Cardiac septum (tissue), 1 donor: Measurements from ENCODE around the gene RASSF4. TPM values are rescaled to one million over a fixed set of nuclear protein-coding genes. Genes with fewer than 3 reads are reported as not detected.
A peak's percentile ranks its signal among the peaks of the same experiment; 100 is the strongest.

Experiments used
- DNase-seq: peaks from one replicate; pipeline ENCODE4 v3.0.0-alpha.2; 2020; ENCODE audit warnings: low spot score
- intact Hi-C: fragments of 100-400 bp; cut with DNase I; formaldehyde crosslinking; loops from one replicate; pipeline ENCODE4 v1.14.0; 2022
- total RNA-seq: library from RNA; stranded (reverse); fragmentation: NEBNext Ultra II Directional; extraction: Animal tissue kit (Norgen Biotek cat#: 25700); gene quantifications from one replicate; pipeline ENCODE4 v1.2.1, GENCODE V29; 2021
- donor health status: DM: no; HTN: no; CAD: no.

Gene RASSF4
- total RNA-seq, 1 donor from 2014 or later = 47.5 TPM

GRCh38 chr10:44971935-44972757, 12.5 kb downstream of the RASSF4 start:
- intact Hi-C loops = loop anchor here (10.0 kb wide), 1 partner anchor 97 kb away; no protein-coding TSS in a partner anchor
- no peak for DNase-seq

GRCh38 chr10:44972874-44973306, 13.3 kb downstream of the RASSF4 start:
- intact Hi-C loops = loop anchor here (10.0 kb wide), 1 partner anchor 98 kb away; no protein-coding TSS in a partner anchor
- DNase-seq = no peak

- intact Hi-C loops = loop anchor here (10.0 kb wide), 1 partner anchor 99 kb away; no protein-coding TSS in a partner anchor
- no peak for DNase-seq
Observed at GRCh38 chr10:44973323-44974081, 13.9 kb downstream of the RASSF4 start.

- DNase-seq = no peak
- intact Hi-C loops = loop anchor here (10.0 kb wide), 1 partner anchor 99 kb away; no protein-coding TSS in a partner anchor
Observed at GRCh38 chr10:44974082-44974627, 14.6 kb downstream of the RASSF4 start.

- intact Hi-C loops = loop anchor here (1.0 to 10.0 kb wide), 2 partner anchors 43 to 100 kb away; no protein-coding TSS in a partner anchor
- peak; percentile 88 for DNase-seq
Observed at GRCh38 chr10:44974628-44975430, 15.2 kb downstream of the RASSF4 start.

- no peak for DNase-seq
- intact Hi-C loops = loop anchor here (1.0 to 10.0 kb wide), 2 partner anchors 43 to 101 kb away; no protein-coding TSS in a partner anchor
Observed at GRCh38 chr10:44975431-44976331, 16.1 kb downstream of the RASSF4 start.

- DNase-seq = no peak
- intact Hi-C loops = loop anchor here (10.0 kb wide), 1 partner anchor 102 kb away; no protein-coding TSS in a partner anchor
Observed at GRCh38 chr10:44976352-44977198, 17.0 kb downstream of the RASSF4 start.

- intact Hi-C loops = loop anchor here (2.0 to 10.0 kb wide), 3 partner anchors 19 to 103 kb away; partner anchors contain the start of genes RASSF4 and ZNF22
- no peak for DNase-seq
Observed at GRCh38 chr10:44977287-44978212, 17.9 kb downstream of the RASSF4 start.

- intact Hi-C loops = loop anchor here (2.0 to 10.0 kb wide), 3 partner anchors 19 to 103 kb away; partner anchors contain the start of genes RASSF4 and ZNF22
Observed at GRCh38 chr10:44978213-44978569, 18.6 kb downstream of the RASSF4 start.

GRCh38 chr10:44978570-44979280, 19.1 kb downstream of the RASSF4 start, which contains the start of gene DEPP1:
DEPP1 (minus strand) TSS chr10:44978809; CDS start chr10:44978030, 779 bp downstream.
- DNase-seq = peak; percentile 95
- intact Hi-C loops = loop anchor here (2.0 to 10.0 kb wide), 3 partner anchors 20 to 104 kb away; partner anchors contain the start of genes RASSF4 and ZNF22

More at GRCh38 chr10:44978213-44978569, 18.6 kb downstream of the RASSF4 start:
- DNase-seq = no peak

GRCh38 chr10:44979281-44980191, 19.9 kb downstream of the RASSF4 start:
- DNase-seq = no peak
- intact Hi-C loops = loop anchor here (2.0 to 10.0 kb wide), 3 partner anchors 21 to 105 kb away; partner anchors contain the start of genes RASSF4 and ZNF22

GRCh38 chr10:44980309-44981171, 20.9 kb downstream of the RASSF4 start:
- intact Hi-C loops = no loop called here
- DNase-seq = no peak
